ENCODE data around the gene RNF13.

The RNF13 gene

DNA sequence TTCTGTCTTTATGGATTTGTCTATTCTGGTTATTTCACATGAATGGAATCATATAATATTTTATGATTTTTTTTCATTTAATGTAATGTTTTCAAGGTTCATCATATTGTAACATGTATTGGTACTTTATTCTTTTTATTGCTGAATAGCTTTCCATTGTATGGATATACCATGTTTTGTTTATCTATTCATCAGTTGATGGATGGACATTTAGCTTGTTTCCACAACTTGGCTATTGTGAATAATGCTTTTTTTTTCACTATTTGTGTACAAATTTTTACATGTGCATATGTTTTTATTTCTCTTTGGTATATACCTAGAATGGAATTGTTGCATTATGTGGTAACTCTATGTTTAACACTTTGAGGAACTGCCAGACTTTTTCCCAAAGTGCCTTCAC lies 93.0 kb downstream of the RNF13 start:
- H4K20me1 ChIP-seq (ENCODE audit: low read depth, low read length): no peaks in the 10 kb centered on the region
- H3K4me3 ChIP-seq (ENCODE audit: insufficient read depth, low read length, poor library complexity, severe bottlenecking): no peak overlapping the region
- H3K36me3 ChIP-seq (ENCODE audit: low read length): no peaks in the 10 kb centered on the region; the same call in 1 of the 2 replicates
- TF ChIP-seq EZH2phosphoT487 (conservative IDR thresholded peaks at IDR 0.05; ENCODE audit: low read length): no peak
- TF ChIP-seq, protein P1, sequence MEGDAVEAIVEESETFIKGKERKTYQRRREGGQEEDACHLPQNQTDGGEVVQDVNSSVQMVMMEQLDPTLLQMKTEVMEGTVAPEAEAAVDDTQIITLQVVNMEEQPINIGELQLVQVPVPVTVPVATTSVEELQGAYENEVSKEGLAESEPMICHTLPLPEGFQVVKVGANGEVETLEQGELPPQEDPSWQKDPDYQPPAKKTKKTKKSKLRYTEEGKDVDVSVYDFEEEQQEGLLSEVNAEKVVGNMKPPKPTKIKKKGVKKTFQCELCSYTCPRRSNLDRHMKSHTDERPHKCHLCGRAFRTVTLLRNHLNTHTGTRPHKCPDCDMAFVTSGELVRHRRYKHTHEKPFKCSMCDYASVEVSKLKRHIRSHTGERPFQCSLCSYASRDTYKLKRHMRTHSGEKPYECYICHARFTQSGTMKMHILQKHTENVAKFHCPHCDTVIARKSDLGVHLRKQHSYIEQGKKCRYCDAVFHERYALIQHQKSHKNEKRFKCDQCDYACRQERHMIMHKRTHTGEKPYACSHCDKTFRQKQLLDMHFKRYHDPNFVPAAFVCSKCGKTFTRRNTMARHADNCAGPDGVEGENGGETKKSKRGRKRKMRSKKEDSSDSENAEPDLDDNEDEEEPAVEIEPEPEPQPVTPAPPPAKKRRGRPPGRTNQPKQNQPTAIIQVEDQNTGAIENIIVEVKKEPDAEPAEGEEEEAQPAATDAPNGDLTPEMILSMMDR (IDR thresholded peaks at IDR 0.05; ENCODE audit: insufficient read depth, low read length, poor library complexity, severe bottlenecking): no peak
- no peaks in the 10 kb centered on the region for H3K27me3 ChIP-seq (ENCODE audit: low read length)
- no peak overlapping the region for H3K9ac ChIP-seq (ENCODE audit: low read length)
- H3F3A ChIP-seq (ENCODE audit: insufficient read depth): peaks cover 9% of the 10 kb centered on the region
- no peak overlapping the region for H2AFZ ChIP-seq (ENCODE audit: low read depth, low read length, severe bottlenecking)
- no peak overlapping the region for H3K4me2 ChIP-seq (ENCODE audit: low read depth, low read length, poor library complexity, severe bottlenecking)
- H3K79me2 ChIP-seq (ENCODE audit: insufficient read depth, low read length): no peaks in the 10 kb centered on the region
- H3K9me3 ChIP-seq (ENCODE audit: insufficient read depth, low read length): no peaks in the 10 kb centered on the region
- H3K9me2 ChIP-seq (replicated peaks; ENCODE audit: insufficient read depth, low read length): no peaks in the 10 kb centered on the region
- no peak overlapping the region for H3K27ac ChIP-seq (ENCODE audit: low read depth, low read length)

DNA sequence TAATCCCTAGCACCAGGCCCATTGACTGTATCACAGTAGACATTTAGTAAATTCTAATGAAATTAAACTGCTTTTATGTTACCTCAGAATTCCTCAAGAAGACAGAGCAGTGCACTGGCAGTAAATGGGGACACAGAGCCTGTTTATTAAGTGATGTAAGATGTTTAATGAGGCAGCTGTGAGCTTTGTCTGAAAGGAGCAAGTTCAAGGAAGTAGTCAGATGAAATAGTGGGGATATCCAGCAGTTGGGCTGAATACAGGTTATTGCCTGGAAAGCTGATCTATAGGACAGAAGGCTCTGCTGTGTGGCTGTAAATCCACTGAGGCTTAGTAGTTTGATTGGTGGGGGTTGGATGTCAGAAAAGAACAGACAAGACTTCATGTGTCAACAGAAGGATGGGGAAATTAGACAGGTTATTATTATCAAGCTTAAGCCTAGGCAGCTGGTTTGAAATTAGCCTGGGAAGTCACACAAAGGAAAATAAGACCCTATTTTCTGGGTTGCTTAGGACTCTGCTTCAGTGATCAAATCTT lies 95.5 kb downstream of the RNF13 start:
- H3K4me3 ChIP-seq (ENCODE audit: insufficient read depth, low read length, poor library complexity, severe bottlenecking): no peak overlapping the region
- H4K20me1 ChIP-seq (ENCODE audit: low read depth, low read length): no peaks in the 10 kb centered on the region

DNA sequence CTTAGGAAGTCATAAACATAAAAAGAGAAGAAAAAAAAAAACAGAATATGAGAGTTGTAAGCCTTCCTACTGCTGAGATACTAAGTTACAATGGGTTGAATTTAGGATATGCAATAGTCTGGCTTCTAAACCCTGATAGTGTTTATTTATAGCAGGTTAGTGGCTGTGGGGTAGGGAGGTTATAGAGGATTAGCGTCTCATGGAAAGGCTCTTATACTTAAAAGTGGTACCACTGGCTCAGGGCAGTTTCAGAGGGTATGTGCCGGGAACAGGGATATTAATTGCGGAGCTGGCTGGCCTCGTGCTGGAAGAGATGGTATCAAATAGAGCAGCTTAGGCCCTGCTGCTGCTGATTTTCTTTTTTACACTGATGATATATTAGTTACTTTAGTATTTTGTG lies 96.9 kb downstream of the RNF13 start:
- H3K79me2 ChIP-seq (ENCODE audit: insufficient read depth, low read length): no peaks in the 10 kb centered on the region
- no peak overlapping the region for H2AFZ ChIP-seq (ENCODE audit: low read depth, low read length, severe bottlenecking)
- H3K9me2 ChIP-seq (replicated peaks; ENCODE audit: insufficient read depth, low read length): no peaks in the 10 kb centered on the region
- TF ChIP-seq EZH2phosphoT487 (conservative IDR thresholded peaks at IDR 0.05; ENCODE audit: low read length): no peak
- TF ChIP-seq, protein P1 (IDR thresholded peaks at IDR 0.05; ENCODE audit: insufficient read depth, low read length, poor library complexity, severe bottlenecking): no peak
- no peak overlapping the region for H3K4me2 ChIP-seq (ENCODE audit: low read depth, low read length, poor library complexity, severe bottlenecking)
- no peaks in the 10 kb centered on the region for H4K20me1 ChIP-seq (ENCODE audit: low read depth, low read length)
- no peaks in the 10 kb centered on the region for H3K27me3 ChIP-seq (ENCODE audit: low read length)
- H3F3A ChIP-seq (ENCODE audit: insufficient read depth): no peaks in the 10 kb centered on the region; the same call in 1 of the 2 replicates
- H3K9ac ChIP-seq (ENCODE audit: low read length): no peak overlapping the region
- no peak overlapping the region for H3K27ac ChIP-seq (ENCODE audit: low read depth, low read length)
- no peak overlapping the region for H3K4me3 ChIP-seq (ENCODE audit: insufficient read depth, low read length, poor library complexity, severe bottlenecking)
- no peaks in the 10 kb centered on the region for H3K9me3 ChIP-seq (ENCODE audit: insufficient read depth, low read length)
- peaks cover 8% of the 10 kb centered on the region; the same call in 1 of the 2 replicates for H3K36me3 ChIP-seq (ENCODE audit: low read length)

More for the DNA sequence above, 95.5 kb downstream of the RNF13 start:
- Histone ChIP-seq H3F3A (ENCODE audit: insufficient read depth) (no peaks in the 10 kb centered on the region; the same call in 1 of the 2 replicates), H3K79me2 (ENCODE audit: insufficient read depth, low read length) (no peaks in the 10 kb centered on the region), H3K4me2 (ENCODE audit: low read depth, low read length, poor library complexity, severe bottlenecking) (no peak overlapping the region), H3K27me3 (ENCODE audit: low read length) (no peaks in the 10 kb centered on the region), H3K27ac (ENCODE audit: low read depth, low read length) (no peak overlapping the region), H3K9me2 (replicated peaks; ENCODE audit: insufficient read depth, low read length) (no peaks in the 10 kb centered on the region), H2AFZ (ENCODE audit: low read depth, low read length, severe bottlenecking) (no peak overlapping the region), H3K9ac (ENCODE audit: low read length) (no peak overlapping the region), H3K9me3 (ENCODE audit: insufficient read depth, low read length) (no peaks in the 10 kb centered on the region), H3K36me3 (ENCODE audit: low read length) (peaks cover 4% of the 10 kb centered on the region; the same call in 1 of the 2 replicates)
- no peak for TF ChIP-seq EZH2phosphoT487 (conservative IDR thresholded peaks at IDR 0.05; ENCODE audit: low read length)
- TF ChIP-seq, protein P1 (IDR thresholded peaks at IDR 0.05; ENCODE audit: insufficient read depth, low read length, poor library complexity, severe bottlenecking): no peak
